Spleen (tissue), 7 donors: ENCODE data around the gene EWSR1.

Experiments
- CTCF ChIP-seq, 11 experiments: fragments of 200-600 bp in 7 of 11; fragments of 450-650 bp in 4 of 11; sonication (generic) in 4 of 11; IDR thresholded peaks in 8 of 11; conservative IDR thresholded peaks in 3 of 11; 1 replicate in 7 of 11; 2 replicates in 4 of 11; pipeline versions ENCODE4 v1.4.0 to v1.8.0; 2016 to 2021; ENCODE audit warnings: antibody characterized with exemption in 11 of 11, inconsistent platforms in 4 of 11, mild to moderate bottlenecking in 1 of 11
- POLR2A ChIP-seq, 3 donors: fragments of 450-650 bp; IDR thresholded peaks; one replicate each; pipeline ENCODE4 v1.5.1; 2017; ENCODE audit warnings: antibody characterized with exemption in 3 of 3, mild to moderate bottlenecking in 1 of 3
- donor health status: DM: no; HTN: no; CAD: no; lungs with moderate emphysema.
- donor health status: DM: no; HTN: no; CAD: no.
- donor health status: DM: no; HTN: no; CAD: no.

- no peak for TF ChIP-seq POLR2A (IDR thresholded peaks at IDR 0.05)
- TF ChIP-seq CTCF (IDR thresholded peaks at IDR 0.05 in 8 of 11, conservative IDR thresholded peaks at IDR 0.05 in 3 of 11): no peak
Observed at GRCh38 chr22:29313576-29314466, 45.8 kb downstream of the EWSR1 start.
